ENCODE measurements around the gene MYO5A.
A peak's percentile ranks its signal among the peaks of the same experiment; 100 is the strongest.

The MYO5A gene

DNA sequence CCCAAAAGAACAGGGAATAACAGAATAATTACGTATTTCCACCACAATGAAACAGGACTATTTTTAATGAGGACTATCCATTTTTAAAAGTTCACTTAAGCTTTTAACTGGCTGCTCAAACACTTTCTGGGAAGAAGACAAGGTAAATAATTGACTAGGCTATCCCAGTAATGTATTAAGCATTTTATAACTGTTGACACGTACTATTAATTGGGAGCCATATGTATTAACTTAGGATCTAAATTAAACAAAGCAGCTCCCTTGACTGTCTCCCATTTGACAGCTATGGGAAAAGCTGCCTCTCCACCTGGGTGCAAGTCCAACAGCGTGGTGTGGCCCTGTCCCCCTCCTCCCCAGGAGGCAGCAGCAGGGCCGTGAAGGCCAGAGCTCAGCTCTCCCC is 269.2 kb downstream of the MYO5A start:
- Histone ChIP-seq H3K79me2 (ENCODE audit: insufficient read depth, low read depth) (no peaks in the 10 kb centered on the region), H3K9ac (no peak overlapping the region), H3K4me2 (no peak overlapping the region), H3K36me3 (ENCODE audit: insufficient read depth) (no peaks in the 10 kb centered on the region), H3K27me3 (ENCODE audit: insufficient read depth, low read depth) (no peaks in the 10 kb centered on the region), H3K4me3 (IDR thresholded peaks at IDR 0.05; ENCODE audit: insufficient read depth, low read depth, low read length) (no peak overlapping the region), H4K20me1 (ENCODE audit: insufficient read depth) (no peaks in the 10 kb centered on the region), H3K4me1 (ENCODE audit: low read depth, poor library complexity, severe bottlenecking) (peaks cover 49% of the 10 kb centered on the region), H2AFZ (ENCODE audit: low read depth) (no peak overlapping the region), H3K27ac (no peak overlapping the region)
- TF ChIP-seq, protein P1, sequence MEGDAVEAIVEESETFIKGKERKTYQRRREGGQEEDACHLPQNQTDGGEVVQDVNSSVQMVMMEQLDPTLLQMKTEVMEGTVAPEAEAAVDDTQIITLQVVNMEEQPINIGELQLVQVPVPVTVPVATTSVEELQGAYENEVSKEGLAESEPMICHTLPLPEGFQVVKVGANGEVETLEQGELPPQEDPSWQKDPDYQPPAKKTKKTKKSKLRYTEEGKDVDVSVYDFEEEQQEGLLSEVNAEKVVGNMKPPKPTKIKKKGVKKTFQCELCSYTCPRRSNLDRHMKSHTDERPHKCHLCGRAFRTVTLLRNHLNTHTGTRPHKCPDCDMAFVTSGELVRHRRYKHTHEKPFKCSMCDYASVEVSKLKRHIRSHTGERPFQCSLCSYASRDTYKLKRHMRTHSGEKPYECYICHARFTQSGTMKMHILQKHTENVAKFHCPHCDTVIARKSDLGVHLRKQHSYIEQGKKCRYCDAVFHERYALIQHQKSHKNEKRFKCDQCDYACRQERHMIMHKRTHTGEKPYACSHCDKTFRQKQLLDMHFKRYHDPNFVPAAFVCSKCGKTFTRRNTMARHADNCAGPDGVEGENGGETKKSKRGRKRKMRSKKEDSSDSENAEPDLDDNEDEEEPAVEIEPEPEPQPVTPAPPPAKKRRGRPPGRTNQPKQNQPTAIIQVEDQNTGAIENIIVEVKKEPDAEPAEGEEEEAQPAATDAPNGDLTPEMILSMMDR (conservative IDR thresholded peaks at IDR 0.05; ENCODE audit: low read depth, low read length) = no peak

- H3K4me1 ChIP-seq (ENCODE audit: low read depth, poor library complexity, severe bottlenecking) = peaks cover 48% of the 10 kb centered on the region
- no peaks in the 10 kb centered on the region for H4K20me1 ChIP-seq (ENCODE audit: insufficient read depth)
- H2AFZ ChIP-seq (ENCODE audit: low read depth) = no peak overlapping the region
- no peak overlapping the region for H3K4me2 ChIP-seq
- no peak overlapping the region for H3K4me3 ChIP-seq (IDR thresholded peaks at IDR 0.05; ENCODE audit: insufficient read depth, low read depth, low read length)
- no peak overlapping the region for H3K27ac ChIP-seq
- no peaks in the 10 kb centered on the region for H3K27me3 ChIP-seq (ENCODE audit: insufficient read depth, low read depth)
- H3K36me3 ChIP-seq (ENCODE audit: insufficient read depth) = no peaks in the 10 kb centered on the region
- no peak overlapping the region for H3K9ac ChIP-seq
- TF ChIP-seq, protein P1 (conservative IDR thresholded peaks at IDR 0.05; ENCODE audit: low read depth, low read length) = no peak
- H3K79me2 ChIP-seq (ENCODE audit: insufficient read depth, low read depth) = no peaks in the 10 kb centered on the region
These were observed 270.2 kb downstream of the MYO5A start for GRCh38 chr15:52258461-52258860.

- no peak overlapping the region for H3K4me3 ChIP-seq (IDR thresholded peaks at IDR 0.05; ENCODE audit: insufficient read depth, low read depth, low read length)
- no peaks in the 10 kb centered on the region for H3K27me3 ChIP-seq (ENCODE audit: insufficient read depth, low read depth)
- peak overlapping the region; percentile 50; the same call in 1 of the 2 replicates for H2AFZ ChIP-seq (ENCODE audit: low read depth)
- H4K20me1 ChIP-seq (ENCODE audit: insufficient read depth) = no peaks in the 10 kb centered on the region
- no peaks in the 10 kb centered on the region for H3K36me3 ChIP-seq (ENCODE audit: insufficient read depth)
- no peaks in the 10 kb centered on the region for H3K79me2 ChIP-seq (ENCODE audit: insufficient read depth, low read depth)
- no peak overlapping the region for H3K9ac ChIP-seq
- peaks cover 40% of the 10 kb centered on the region for H3K4me1 ChIP-seq (ENCODE audit: low read depth, poor library complexity, severe bottlenecking)
- peak overlapping the region; percentile 49; the same call in 1 of the 2 replicates for H3K27ac ChIP-seq
- 0 out of 2 replicates have a peak overlapping the region, but pooled peaks have one; percentile 65 for H3K4me2 ChIP-seq
- TF ChIP-seq, protein P1 (conservative IDR thresholded peaks at IDR 0.05; ENCODE audit: low read depth, low read length) = no peak
These were observed 271.0 kb downstream of the MYO5A start for GRCh38 chr15:52257734-52258062.

Measured in KMS-11 (cell line).